CD4-positive, alpha-beta T cell (primary cell): ENCODE results near the gene TAS2R30. TPM values are rescaled to one million over a fixed set of nuclear protein-coding genes. Genes with fewer than 3 reads are reported as not detected.

ENCODE experiments used
- ATAC-seq: fragments of 200-7000 bp; cut with Tn5 transposase; one replicate; pipeline ENCODE4 v1.10.0; 2022; ENCODE audit warnings: mild to moderate bottlenecking; ENCODE audit not compliant: poor library complexity
- CTCF ChIA-PET: fragments of 350-600 bp; sonication (Branson Sonifier 250); formaldehyde crosslinking; loops from one replicate; lab custom pipeline; 2021; ENCODE audit warnings: antibody characterized with exemption, inconsistent platforms; lab: Charles Lee
- POLR2A ChIA-PET: fragments of 350-600 bp; sonication (Branson Sonifier 250); formaldehyde crosslinking; loops from one replicate; lab custom pipeline; 2021; ENCODE audit warnings: antibody characterized with exemption, inconsistent platforms; lab: Charles Lee
- DNase-seq, 14 experiments: peaks; one replicate each; pipeline ENCODE4 v3.0.0-alpha.2; 2013 to 2020; ENCODE audit warnings: mixed read lengths in 2 of 14
- H3K27ac ChIP-seq, 2 donors: one replicate each; pipeline versions ENCODE4 v1.5.1 to v1.7.0; 2013; ENCODE audit warnings: low read length in 2 of 2, low read depth in 1 of 2, mild to moderate bottlenecking in 1 of 2
- H3K27me3 ChIP-seq, 2 experiments: 1 replicate in 1 of 2; 2 replicates in 1 of 2; pipeline versions ENCODE4 v1.6.1 to v1.7.0; 2013; ENCODE audit warnings: low read length in 2 of 2, control low read depth in 1 of 2, mild to moderate bottlenecking in 1 of 2, moderate library complexity in 1 of 2; ENCODE audit not compliant: insufficient read depth in 2 of 2, control insufficient read depth in 1 of 2
- H3K36me3 ChIP-seq: one replicate; pipeline ENCODE4 v1.6.1; 2013; ENCODE audit warnings: low read length, control low read depth; ENCODE audit not compliant: insufficient read depth
- H3K4me1 ChIP-seq: one replicate; pipeline ENCODE4 v1.6.1; 2013; ENCODE audit warnings: low read length, control low read depth; ENCODE audit not compliant: insufficient read depth
- H3K4me3 ChIP-seq: one replicate; pipeline ENCODE4 v1.5.1; 2013; ENCODE audit warnings: mild to moderate bottlenecking, low read length, moderate library complexity
- H3K9me3 ChIP-seq, 2 experiments: 1 replicate in 1 of 2; 2 replicates in 1 of 2; pipeline versions ENCODE4 v1.6.1 to v1.7.0; 2013; ENCODE audit warnings: low read length in 2 of 2, mild to moderate bottlenecking in 2 of 2, control low read depth in 1 of 2, moderate library complexity in 1 of 2; ENCODE audit not compliant: control insufficient read depth in 1 of 2, insufficient read depth in 1 of 2
- H3K27ac Mint-ChIP-seq: one replicate; pipeline ENCODE4 v1.8.0; 2020; ENCODE audit warnings: mixed read lengths
- H3K27me3 Mint-ChIP-seq: one replicate; pipeline ENCODE4 v1.8.0; 2021; ENCODE audit warnings: mixed read lengths
- H3K36me3 Mint-ChIP-seq: one replicate; pipeline ENCODE4 v1.8.0; 2021; ENCODE audit warnings: low read depth, mixed read lengths
- H3K4me1 Mint-ChIP-seq: one replicate; pipeline ENCODE4 v1.8.0; 2021; ENCODE audit warnings: low read depth, mixed read lengths
- H3K4me3 Mint-ChIP-seq: one replicate; pipeline ENCODE4 v1.8.0; 2020; ENCODE audit warnings: mild to moderate bottlenecking, mixed read lengths
- H3K9me3 Mint-ChIP-seq: one replicate; pipeline ENCODE4 v1.8.0; 2020; ENCODE audit warnings: mixed read lengths
- CTCF ChIP-seq: fragments of 200-600 bp; IDR thresholded peaks from one replicate; pipeline ENCODE4 v1.8.0; 2022; ENCODE audit warnings: antibody characterized with exemption, mild to moderate bottlenecking
- intact Hi-C, 2 experiments: fragments of 100-400 bp; cut with DNase I in 1 of 2; cut with micrococcal nuclease in 1 of 2; formaldehyde crosslinking; loops; one replicate each; pipeline versions ENCODE4 v1.15.1 to v1.9.0; 2023 to 2025; cut with DNase I, micrococcal nuclease
- total RNA-seq, 174 experiments: library from RNA in 2 of 174; stranded (reverse) in 2 of 174; gene quantifications; one replicate each; pipeline ENCODE4 v1.2.3 and lab custom pipeline; 2021 to 2026

TAS2R30 gene
- total RNA-seq, 2 experiments from 2014 or later = 4.9 to 5.6 TPM

GRCh38 chr12:11164384-11164783 lies 29.9 kb upstream of the TAS2R30 start:
- peaks cover 95% of the 10 kb centered on the region for H3K36me3 Mint-ChIP-seq
- intact Hi-C loops = loop anchor here in 1 of 2 experiments (10.0 kb wide), 1 partner anchor 380 kb away; no protein-coding TSS in a partner anchor

GRCh38 chr12:11162502-11162901 lies 28.1 kb upstream of the TAS2R30 start:
- intact Hi-C loops = loop anchor here in 1 of 2 experiments (10.0 kb wide), 1 partner anchor 382 kb away; no protein-coding TSS in a partner anchor
- H3K4me1 Mint-ChIP-seq = peaks cover 80% of the 10 kb centered on the region
- H3K27me3 Mint-ChIP-seq = no peaks in the 10 kb centered on the region
- Histone ChIP-seq H3K4me1 (no peaks in the 10 kb centered on the region), H3K9me3 (no peaks in the 10 kb centered on the region), H3K27me3 (no peaks in the 10 kb centered on the region), H3K27ac (no peak overlapping the region), H3K4me3 (no peak overlapping the region), H3K36me3 (peaks cover 11% of the 10 kb centered on the region)
- H3K36me3 Mint-ChIP-seq = peaks cover 91% of the 10 kb centered on the region
- no peak for TF ChIP-seq CTCF
- DNase-seq = peak in 1 of 14 experiments; percentile 15
- POLR2A ChIA-PET = interaction anchor here (0.9 to 2.3 kb wide), 2 partner anchors 9 to 384 kb away, joined by 4 to 15 read pairs; partner anchors contain the start of gene SMIM10L1
- H3K4me3 Mint-ChIP-seq = no peak overlapping the region
- CTCF ChIA-PET = no interaction called here
- no peak for ATAC-seq
- H3K27ac Mint-ChIP-seq = no peak overlapping the region
- no peaks in the 10 kb centered on the region for H3K9me3 Mint-ChIP-seq

More at GRCh38 chr12:11164384-11164783, 29.9 kb upstream of the TAS2R30 start:
- H3K4me3 ChIP-seq = no peak overlapping the region
- H3K27me3 Mint-ChIP-seq = no peaks in the 10 kb centered on the region
- H3K9me3 Mint-ChIP-seq = no peaks in the 10 kb centered on the region
- peaks cover 85% of the 10 kb centered on the region for H3K4me1 Mint-ChIP-seq
- ChIA-PET POLR2A (no interaction called here), CTCF (no interaction called here)
- H3K9me3 ChIP-seq = no peaks in the 10 kb centered on the region
- H3K27me3 ChIP-seq = no peaks in the 10 kb centered on the region
- H3K27ac ChIP-seq = no peak overlapping the region
- no peak for TF ChIP-seq CTCF
- H3K36me3 ChIP-seq = peaks cover 10% of the 10 kb centered on the region
- peaks cover 3% of the 10 kb centered on the region for H3K4me1 ChIP-seq
- ATAC-seq (no peak), DNase-seq (no peak)
- H3K4me3 Mint-ChIP-seq = no peak overlapping the region
- H3K27ac Mint-ChIP-seq = no peak overlapping the region

GRCh38 chr12:11158885-11159444 lies 24.5 kb upstream of the TAS2R30 start:
- no peak overlapping the region for H3K4me3 Mint-ChIP-seq
- no peak for TF ChIP-seq CTCF
- Histone ChIP-seq H3K4me1 (no peaks in the 10 kb centered on the region), H3K4me3 (no peak overlapping the region), H3K36me3 (peaks cover 4% of the 10 kb centered on the region), H3K27me3 (no peaks in the 10 kb centered on the region), H3K27ac (no peak overlapping the region), H3K9me3 (peaks cover 0 to 5% of the 10 kb centered on the region in 2 experiments)
- POLR2A ChIA-PET = interaction anchor here (2.8 kb wide), 1 partner anchor 13 kb away, joined by 19 read pairs; the partner anchor contains the start of gene SMIM10L1
- no peaks in the 10 kb centered on the region for H3K9me3 Mint-ChIP-seq
- CTCF ChIA-PET = no interaction called here
- intact Hi-C loops = no loop called here
- ATAC-seq (no peak), DNase-seq (no peak)
- no peaks in the 10 kb centered on the region for H3K27me3 Mint-ChIP-seq
- H3K4me1 Mint-ChIP-seq = peaks cover 45% of the 10 kb centered on the region
- H3K27ac Mint-ChIP-seq = no peak overlapping the region
- peaks cover 88% of the 10 kb centered on the region for H3K36me3 Mint-ChIP-seq
